HEK293 (cell line): ENCODE results near the gene CBX8.

Experiments
- CTCF ChIA-PET: fragments of 350-600 bp; formaldehyde crosslinking; extraction: SDS; loops from one replicate; lab custom pipeline; 2021; ENCODE audit warnings: antibody characterized with exemption; lab: Yijun Ruan, JAX
- POLR2A ChIA-PET: fragments of 300-600 bp; formaldehyde crosslinking; extraction: SDS; loops from one replicate; lab custom pipeline; 2020; ENCODE audit warnings: antibody characterized with exemption, inconsistent platforms; lab: Yijun Ruan, JAX
- H3K27ac ChIP-seq: fragments of 200-500 bp; sonication (Bioruptor generic); 2 replicates; pipeline ENCODE4 v1.5.1; 2014; ENCODE audit warnings: low read depth, low read length, control low read depth, inconsistent platforms; ENCODE audit errors: extremely low read depth
- H3K36me3 ChIP-seq, 2 experiments: fragments of 200-500 bp in 1 of 2; sonication (Bioruptor generic) in 1 of 2; 1 replicate in 1 of 2; 2 replicates in 1 of 2; pipeline ENCODE4 v1.5.1; 2014 to 2017; ENCODE audit warnings: inconsistent platforms in 2 of 2, low read length in 2 of 2; ENCODE audit not compliant: control insufficient read depth in 2 of 2, insufficient read depth in 1 of 2
- H3K4me1 ChIP-seq: fragments of 200-500 bp; sonication (Bioruptor generic); 2 replicates; pipeline ENCODE4 v1.5.1; 2014; ENCODE audit warnings: mild to moderate bottlenecking, low read length, inconsistent platforms; ENCODE audit not compliant: control insufficient read depth, insufficient read depth
- H3K4me3 ChIP-seq: 2 replicates; pipeline ENCODE4 v1.5.1; 2011; ENCODE audit warnings: low read depth, mild to moderate bottlenecking, control low read depth, low read length, moderate library complexity
- H3K9me3 ChIP-seq: fragments of 200-500 bp; sonication (Bioruptor generic); 2 replicates; pipeline ENCODE4 v1.5.1; 2014; ENCODE audit warnings: low read depth, low read length, inconsistent platforms; ENCODE audit not compliant: control insufficient read depth, insufficient read depth
- GLIS2 ChIP-seq: fragments of 450-650 bp; formaldehyde crosslinking; IDR thresholded peaks from 2 replicates; pipeline ENCODE4 v1.5.1; 2016; ENCODE audit warnings: missing biosample characterization, missing genetic modification characterization
- MEIS1 ChIP-seq: sonication (generic); formaldehyde crosslinking; IDR thresholded peaks from 2 replicates; pipeline ENCODE4 v1.8.1; 2022; ENCODE audit warnings: missing genetic modification reagents, mild to moderate bottlenecking, borderline replicate concordance
- MZF1 ChIP-seq: fragments of 450-650 bp; formaldehyde crosslinking; IDR thresholded peaks from 2 replicates; pipeline ENCODE4 v1.5.1; 2017; ENCODE audit warnings: missing biosample characterization, missing genetic modification characterization, borderline replicate concordance
- REST ChIP-seq: fragments of 450-650 bp; formaldehyde crosslinking; IDR thresholded peaks from 2 replicates; pipeline ENCODE4 v1.5.1; 2016; ENCODE audit warnings: missing biosample characterization, missing genetic modification characterization
- SCRT2 ChIP-seq: fragments of 450-650 bp; formaldehyde crosslinking; IDR thresholded peaks from 2 replicates; pipeline ENCODE4 v1.5.1; 2016; ENCODE audit warnings: missing biosample characterization, missing genetic modification characterization
- ZBTB8A ChIP-seq: fragments of 450-650 bp; formaldehyde crosslinking; IDR thresholded peaks from 2 replicates; pipeline ENCODE4 v1.5.1; 2016; ENCODE audit warnings: missing biosample characterization, missing genetic modification characterization
- ZFP41 ChIP-seq: fragments of 450-650 bp; formaldehyde crosslinking; IDR thresholded peaks from 2 replicates; pipeline ENCODE4 v1.5.1; 2016; ENCODE audit warnings: missing biosample characterization, missing genetic modification characterization, borderline replicate concordance
- ZFP69B ChIP-seq: fragments of 450-650 bp; formaldehyde crosslinking; IDR thresholded peaks from 2 replicates; pipeline ENCODE4 v1.5.1; 2016; ENCODE audit warnings: missing biosample characterization, missing genetic modification characterization
- ZNF121 ChIP-seq: fragments of 450-650 bp; formaldehyde crosslinking; IDR thresholded peaks from 2 replicates; pipeline ENCODE4 v1.5.1; 2016; ENCODE audit warnings: missing biosample characterization, missing genetic modification characterization
- ZNF133 ChIP-seq: fragments of 450-650 bp; formaldehyde crosslinking; IDR thresholded peaks from 2 replicates; pipeline ENCODE4 v1.5.1; 2016; ENCODE audit warnings: missing biosample characterization, missing genetic modification characterization
- ZNF148 ChIP-seq: fragments of 450-650 bp; formaldehyde crosslinking; IDR thresholded peaks from 2 replicates; pipeline ENCODE4 v1.5.0; 2017; ENCODE audit warnings: missing biosample characterization, missing genetic modification characterization, borderline replicate concordance
- ZNF174 ChIP-seq: fragments of 450-650 bp; formaldehyde crosslinking; IDR thresholded peaks from 2 replicates; pipeline ENCODE4 v1.5.0; 2017; ENCODE audit warnings: missing biosample characterization, mild to moderate bottlenecking, missing genetic modification characterization
- ZNF362 ChIP-seq: fragments of 450-650 bp; formaldehyde crosslinking; IDR thresholded peaks from 2 replicates; pipeline ENCODE4 v1.5.1; 2016; ENCODE audit warnings: missing biosample characterization, missing genetic modification characterization
- ZNF423 ChIP-seq: fragments of 450-650 bp; formaldehyde crosslinking; IDR thresholded peaks from 2 replicates; pipeline ENCODE4 v1.5.1; 2016; ENCODE audit warnings: missing biosample characterization, missing genetic modification characterization
- ZNF449 ChIP-seq: fragments of 450-650 bp; formaldehyde crosslinking; IDR thresholded peaks from 2 replicates; pipeline ENCODE4 v1.5.1; 2017; ENCODE audit warnings: missing biosample characterization, mild to moderate bottlenecking, missing genetic modification characterization, moderate library complexity
- ZNF473 ChIP-seq: fragments of 450-650 bp; formaldehyde crosslinking; IDR thresholded peaks from 2 replicates; pipeline ENCODE4 v1.5.1; 2017; ENCODE audit warnings: missing biosample characterization, missing genetic modification characterization
- ZNF48 ChIP-seq: fragments of 450-650 bp; formaldehyde crosslinking; IDR thresholded peaks from 2 replicates; pipeline ENCODE4 v1.5.1; 2016; ENCODE audit warnings: missing biosample characterization, missing genetic modification characterization
- ZNF544 ChIP-seq: fragments of 450-650 bp; formaldehyde crosslinking; IDR thresholded peaks from 2 replicates; pipeline ENCODE4 v1.5.0; 2017; ENCODE audit warnings: missing biosample characterization, missing genetic modification characterization
- ZNF549 ChIP-seq: fragments of 450-650 bp; IDR thresholded peaks from 2 replicates; pipeline ENCODE4 v1.5.1; 2018; ENCODE audit warnings: missing biosample characterization, missing genetic modification characterization, mild to moderate bottlenecking, inconsistent platforms, moderate library complexity
- ZNF560 ChIP-seq: fragments of 450-650 bp; formaldehyde crosslinking; IDR thresholded peaks from 2 replicates; pipeline ENCODE4 v1.5.1; 2017; ENCODE audit warnings: missing biosample characterization, missing genetic modification characterization, borderline replicate concordance
- ZNF610 ChIP-seq: fragments of 450-650 bp; formaldehyde crosslinking; IDR thresholded peaks from 2 replicates; pipeline ENCODE4 v1.5.1; 2016; ENCODE audit warnings: missing biosample characterization, missing genetic modification characterization, borderline replicate concordance
- ZNF654 ChIP-seq: fragments of 450-650 bp; formaldehyde crosslinking; IDR thresholded peaks from 2 replicates; pipeline ENCODE4 v1.5.1; 2016; ENCODE audit warnings: low read depth, missing biosample characterization, missing genetic modification characterization
- ZNF701 ChIP-seq: fragments of 450-650 bp; formaldehyde crosslinking; IDR thresholded peaks from 2 replicates; pipeline ENCODE4 v1.5.1; 2016; ENCODE audit warnings: missing biosample characterization, missing genetic modification characterization
- ZSCAN30 ChIP-seq: fragments of 450-650 bp; IDR thresholded peaks from 2 replicates; pipeline ENCODE4 v1.5.1; 2018; ENCODE audit warnings: missing biosample characterization, mild to moderate bottlenecking, missing genetic modification characterization, moderate library complexity
- ZXDB ChIP-seq: fragments of 450-650 bp; formaldehyde crosslinking; IDR thresholded peaks from 2 replicates; pipeline ENCODE4 v1.5.1; 2016; ENCODE audit warnings: missing biosample characterization, missing genetic modification characterization
- TF ChIP-seq, protein P1 (sequence below): fragments of 450-650 bp; formaldehyde crosslinking; IDR thresholded peaks from 2 replicates; pipeline ENCODE4 v1.5.1; 2017; ENCODE audit warnings: missing biosample characterization, missing genetic modification characterization

Gene CBX8

DNA sequence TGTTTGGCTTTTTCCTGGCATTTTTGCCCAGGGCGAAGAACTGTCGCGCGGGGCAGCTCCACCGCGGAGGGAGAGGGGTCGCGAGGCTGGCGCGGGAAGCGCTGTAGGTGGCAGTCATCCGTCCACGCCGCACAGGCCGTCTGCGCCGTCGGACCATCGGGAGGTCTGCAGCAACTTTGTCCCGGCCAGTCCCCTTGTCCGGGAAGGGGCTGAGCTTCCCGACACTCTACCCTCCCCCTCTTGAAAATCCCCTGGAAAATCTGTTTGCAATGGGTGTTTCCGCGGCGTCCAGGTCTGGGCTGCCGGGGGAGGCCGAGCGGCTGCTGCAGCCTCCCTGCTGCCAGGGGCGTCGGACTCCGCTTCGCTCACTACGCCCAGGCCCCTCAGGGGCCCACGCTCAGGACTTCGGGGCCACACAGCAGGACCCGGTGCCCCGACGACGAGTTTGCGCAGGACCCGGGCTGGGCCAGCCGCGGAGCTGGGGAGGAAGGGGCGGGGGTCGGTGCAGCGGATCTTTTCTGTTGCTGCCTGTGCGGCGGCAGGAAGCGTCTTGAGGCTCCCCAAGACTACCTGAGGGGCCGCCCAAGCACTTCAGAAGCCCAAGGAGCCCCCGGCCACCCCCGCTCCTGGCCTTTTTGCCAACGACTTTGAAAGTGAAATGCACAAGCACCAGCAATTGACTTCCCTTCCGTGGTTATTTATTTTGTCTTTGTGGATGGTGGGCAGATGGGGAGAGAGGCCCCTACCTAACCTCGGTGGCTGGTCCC lies 44.7 kb upstream of the CBX8 start:
- CTCF ChIA-PET: interaction anchor here (0.6 to 2.9 kb wide), 17 partner anchors 8 to 1201 kb away, joined by 3 to 31 read pairs (median 4); no protein-coding TSS in a partner anchor
- TF ChIP-seq ZNF174 (no peak), ZNF549 (tag by site-specific recombination) (no peak), SCRT2 (tag by site-specific recombination) (no peak), ZSCAN30 (tag by site-specific recombination) (no peak), ZNF423 (tag by site-specific recombination) (no peak), ZNF560 (no peak), MEIS1 (CRISPR knock-in tag) (no peak), ZXDB (tag by site-specific recombination) (no peak), ZFP41 (tag by site-specific recombination) (no peak), ZNF48 (tag by site-specific recombination) (no peak), ZNF133 (tag by site-specific recombination) (no peak), MZF1 (tag by site-specific recombination) (no peak), ZNF362 (tag by site-specific recombination) (no peak)
- TF ChIP-seq, all 188 proteins: peak for 0
- peaks cover 29% of the 10 kb centered on the region for H3K4me1 ChIP-seq
- peaks cover 0 to 11% of the 10 kb centered on the region in 2 experiments; a peak in 1 of 3 replicates for H3K36me3 ChIP-seq
- no peaks in the 10 kb centered on the region for H3K9me3 ChIP-seq
- POLR2A ChIA-PET: interaction anchor here (1.5 to 4.0 kb wide), 4 partner anchors 10 to 45 kb away, joined by 8 to 74 read pairs (median 24); partner anchors contain the start of gene CBX8
- H3K27ac ChIP-seq: no peak overlapping the region
- H3K4me3 ChIP-seq: no peak overlapping the region

DNA sequence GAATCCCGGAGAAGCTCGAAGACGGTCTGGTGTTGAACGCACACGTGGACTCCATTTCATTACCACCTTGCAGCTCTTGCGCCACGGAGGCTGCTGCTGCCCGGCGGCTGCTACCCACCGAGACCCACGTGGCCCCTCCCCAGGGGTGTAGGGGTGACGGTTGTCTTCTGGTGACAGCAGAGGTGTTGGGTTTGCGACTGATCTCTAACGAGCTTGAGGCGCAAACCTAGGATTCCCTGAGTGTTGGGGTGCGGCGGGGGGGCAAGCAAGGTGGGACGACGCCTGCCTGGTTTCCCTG lies 44.1 kb upstream of the CBX8 start:
- H3K4me1 ChIP-seq: peaks cover 30% of the 10 kb centered on the region
- CTCF ChIA-PET: interaction anchor here (0.6 to 2.9 kb wide), 20 partner anchors 9 to 167 kb away, joined by 3 to 31 read pairs (median 5); no protein-coding TSS in a partner anchor
- H3K4me3 ChIP-seq: no peak overlapping the region
- H3K36me3 ChIP-seq: peaks cover 0 to 13% of the 10 kb centered on the region in 2 experiments; a peak in 1 of 3 replicates
- POLR2A ChIA-PET: interaction anchor here (0.9 to 4.0 kb wide), 6 partner anchors 11 to 44 kb away, joined by 3 to 74 read pairs (median 13); partner anchors contain the start of gene CBX8
- no peaks in the 10 kb centered on the region for H3K9me3 ChIP-seq
- no peak overlapping the region; the same call in 1 of the 2 replicates for H3K27ac ChIP-seq
- TF ChIP-seq ZNF121 (tag by site-specific recombination) (no peak), ZNF473 (no peak), ZNF544 (no peak), ZNF148 (no peak), ZNF701 (tag by site-specific recombination) (no peak), ZFP69B (tag by site-specific recombination) (no peak), ZBTB8A (tag by site-specific recombination) (no peak), ZNF449 (tag by site-specific recombination) (no peak), ZNF654 (no peak), GLIS2 (tag by site-specific recombination) (no peak), ZNF610 (no peak), REST (tag by site-specific recombination) (no peak)
- TF ChIP-seq, protein P1, sequence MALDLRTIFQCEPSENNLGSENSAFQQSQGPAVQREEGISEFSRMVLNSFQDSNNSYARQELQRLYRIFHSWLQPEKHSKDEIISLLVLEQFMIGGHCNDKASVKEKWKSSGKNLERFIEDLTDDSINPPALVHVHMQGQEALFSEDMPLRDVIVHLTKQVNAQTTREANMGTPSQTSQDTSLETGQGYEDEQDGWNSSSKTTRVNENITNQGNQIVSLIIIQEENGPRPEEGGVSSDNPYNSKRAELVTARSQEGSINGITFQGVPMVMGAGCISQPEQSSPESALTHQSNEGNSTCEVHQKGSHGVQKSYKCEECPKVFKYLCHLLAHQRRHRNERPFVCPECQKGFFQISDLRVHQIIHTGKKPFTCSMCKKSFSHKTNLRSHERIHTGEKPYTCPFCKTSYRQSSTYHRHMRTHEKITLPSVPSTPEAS (tag by site-specific recombination): no peak
